IMR-90 (cell line): Measurements from ENCODE around the gene SORCS1.

Experiments used
- POLR2A ChIP-seq: IDR thresholded peaks from 2 replicates; pipeline ENCODE4 v1.6.1; 2012; ENCODE audit warnings: mild to moderate bottlenecking, low read depth, low read length
- RCOR1 ChIP-seq: IDR thresholded peaks from 2 replicates; pipeline ENCODE4 v1.6.1; 2012; ENCODE audit warnings: mild to moderate bottlenecking, low read length, improper control_type of control experiment; ENCODE audit not compliant: insufficient replicate concordance
- SMC3 ChIP-seq: fragments of 150-350 bp; IDR thresholded peaks from 2 replicates; pipeline ENCODE4 v1.6.1; 2016; ENCODE audit warnings: low read depth, mild to moderate bottlenecking, antibody characterized with exemption, low read length, moderate library complexity
- TF ChIP-seq, protein P1 (sequence below): conservative IDR thresholded peaks from 2 replicates; pipeline ENCODE4 v1.5.1; 2012; ENCODE audit warnings: mild to moderate bottlenecking, low read depth, low read length, improper control_type of control experiment
- TF ChIP-seq, protein P2 (sequence below): fragments of 150-350 bp; IDR thresholded peaks from 2 replicates; pipeline ENCODE4 v1.6.1; 2017; ENCODE audit warnings: mild to moderate bottlenecking, antibody characterized with exemption, low read length, low read depth

DNA sequence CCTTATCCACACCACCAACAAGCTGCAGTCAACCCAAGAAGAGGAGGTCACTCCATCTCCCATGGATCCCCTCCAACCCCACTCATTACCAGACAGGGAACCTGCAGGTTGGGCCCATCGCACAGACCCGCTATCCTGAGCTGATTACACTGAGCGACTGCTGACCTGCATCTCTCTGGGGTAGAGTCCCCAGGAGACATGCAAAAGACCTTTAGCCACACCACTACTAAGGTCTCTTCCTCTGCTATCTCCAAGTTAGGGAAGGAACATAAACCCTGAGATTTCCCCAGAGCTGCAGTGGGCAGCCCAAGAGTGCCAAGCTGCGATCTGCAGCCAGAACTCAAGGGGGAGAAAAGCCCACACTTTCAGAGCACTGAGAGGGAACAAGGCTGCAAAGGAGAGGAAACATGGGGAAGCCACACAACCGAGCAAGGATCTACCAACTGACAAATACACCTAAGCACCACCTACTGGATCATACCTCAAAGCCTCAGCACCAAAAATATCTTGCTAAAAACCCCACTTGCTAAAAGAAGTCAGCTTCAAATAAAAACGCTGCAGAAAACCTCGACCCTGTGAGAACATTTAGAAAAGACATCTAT, 298.2 kb downstream of the SORCS1 start:
- TF ChIP-seq, protein P1, sequence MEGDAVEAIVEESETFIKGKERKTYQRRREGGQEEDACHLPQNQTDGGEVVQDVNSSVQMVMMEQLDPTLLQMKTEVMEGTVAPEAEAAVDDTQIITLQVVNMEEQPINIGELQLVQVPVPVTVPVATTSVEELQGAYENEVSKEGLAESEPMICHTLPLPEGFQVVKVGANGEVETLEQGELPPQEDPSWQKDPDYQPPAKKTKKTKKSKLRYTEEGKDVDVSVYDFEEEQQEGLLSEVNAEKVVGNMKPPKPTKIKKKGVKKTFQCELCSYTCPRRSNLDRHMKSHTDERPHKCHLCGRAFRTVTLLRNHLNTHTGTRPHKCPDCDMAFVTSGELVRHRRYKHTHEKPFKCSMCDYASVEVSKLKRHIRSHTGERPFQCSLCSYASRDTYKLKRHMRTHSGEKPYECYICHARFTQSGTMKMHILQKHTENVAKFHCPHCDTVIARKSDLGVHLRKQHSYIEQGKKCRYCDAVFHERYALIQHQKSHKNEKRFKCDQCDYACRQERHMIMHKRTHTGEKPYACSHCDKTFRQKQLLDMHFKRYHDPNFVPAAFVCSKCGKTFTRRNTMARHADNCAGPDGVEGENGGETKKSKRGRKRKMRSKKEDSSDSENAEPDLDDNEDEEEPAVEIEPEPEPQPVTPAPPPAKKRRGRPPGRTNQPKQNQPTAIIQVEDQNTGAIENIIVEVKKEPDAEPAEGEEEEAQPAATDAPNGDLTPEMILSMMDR, result no peak
- TF ChIP-seq POLR2A, result no peak
- TF ChIP-seq, protein P2, sequence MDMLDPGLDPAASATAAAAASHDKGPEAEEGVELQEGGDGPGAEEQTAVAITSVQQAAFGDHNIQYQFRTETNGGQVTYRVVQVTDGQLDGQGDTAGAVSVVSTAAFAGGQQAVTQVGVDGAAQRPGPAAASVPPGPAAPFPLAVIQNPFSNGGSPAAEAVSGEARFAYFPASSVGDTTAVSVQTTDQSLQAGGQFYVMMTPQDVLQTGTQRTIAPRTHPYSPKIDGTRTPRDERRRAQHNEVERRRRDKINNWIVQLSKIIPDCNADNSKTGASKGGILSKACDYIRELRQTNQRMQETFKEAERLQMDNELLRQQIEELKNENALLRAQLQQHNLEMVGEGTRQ, result no peak
- no peak for TF ChIP-seq RCOR1
- TF ChIP-seq SMC3, result no peak
